Glutamatergic neuron (in vitro differentiated cells): ENCODE measurements around the gene DAZL. TPM values are rescaled to one million over a fixed set of nuclear protein-coding genes. Genes with fewer than 3 reads are reported as not detected.

Source experiments
- DNase-seq: peaks from one replicate; pipeline ENCODE4 v3.0.0; 2022
- H3K27ac Mint-ChIP-seq: one replicate; pipeline ENCODE4 v1.8.0; 2020; ENCODE audit warnings: mild to moderate bottlenecking, mixed read lengths, inconsistent platforms; ENCODE audit not compliant: unreplicated experiment
- H3K27me3 Mint-ChIP-seq: one replicate; pipeline ENCODE4 v1.8.0; 2020; ENCODE audit warnings: mild to moderate bottlenecking, moderate library complexity, mixed read lengths, inconsistent platforms; ENCODE audit not compliant: unreplicated experiment
- H3K36me3 Mint-ChIP-seq: one replicate; pipeline ENCODE4 v1.8.0; 2020; ENCODE audit warnings: mild to moderate bottlenecking, mixed read lengths, inconsistent platforms; ENCODE audit not compliant: unreplicated experiment
- H3K4me1 Mint-ChIP-seq: one replicate; pipeline ENCODE4 v1.8.0; 2020; ENCODE audit warnings: mild to moderate bottlenecking, low read depth, mixed read lengths, inconsistent platforms; ENCODE audit not compliant: unreplicated experiment
- H3K4me3 Mint-ChIP-seq: one replicate; pipeline ENCODE4 v1.8.0; 2020; ENCODE audit warnings: mild to moderate bottlenecking, mixed read lengths, inconsistent platforms; ENCODE audit not compliant: unreplicated experiment
- H3K9me3 Mint-ChIP-seq: one replicate; pipeline ENCODE4 v1.8.0; 2020; ENCODE audit warnings: mild to moderate bottlenecking, moderate library complexity, mixed read lengths, inconsistent platforms; ENCODE audit not compliant: unreplicated experiment
- total RNA-seq: library from RNA; stranded (reverse); fragmentation: NEBNext Ultra II Directional; extraction: Animal tissue kit (Norgen Biotek cat#: 25700); gene quantifications from one replicate; pipeline ENCODE4 v1.2.1, GENCODE V29; 2021; ENCODE audit not compliant: unreplicated experiment
- TF ChIP-seq, protein P1 (sequence below): fragments of 200-600 bp; sonication (generic); IDR thresholded peaks from one replicate; pipeline ENCODE4 v1.5.0; 2021; ENCODE audit not compliant: partially characterized antibody, unreplicated experiment

The DAZL gene
- total RNA-seq, 1 donor from 2014 or later = 0.51 TPM

DNA sequence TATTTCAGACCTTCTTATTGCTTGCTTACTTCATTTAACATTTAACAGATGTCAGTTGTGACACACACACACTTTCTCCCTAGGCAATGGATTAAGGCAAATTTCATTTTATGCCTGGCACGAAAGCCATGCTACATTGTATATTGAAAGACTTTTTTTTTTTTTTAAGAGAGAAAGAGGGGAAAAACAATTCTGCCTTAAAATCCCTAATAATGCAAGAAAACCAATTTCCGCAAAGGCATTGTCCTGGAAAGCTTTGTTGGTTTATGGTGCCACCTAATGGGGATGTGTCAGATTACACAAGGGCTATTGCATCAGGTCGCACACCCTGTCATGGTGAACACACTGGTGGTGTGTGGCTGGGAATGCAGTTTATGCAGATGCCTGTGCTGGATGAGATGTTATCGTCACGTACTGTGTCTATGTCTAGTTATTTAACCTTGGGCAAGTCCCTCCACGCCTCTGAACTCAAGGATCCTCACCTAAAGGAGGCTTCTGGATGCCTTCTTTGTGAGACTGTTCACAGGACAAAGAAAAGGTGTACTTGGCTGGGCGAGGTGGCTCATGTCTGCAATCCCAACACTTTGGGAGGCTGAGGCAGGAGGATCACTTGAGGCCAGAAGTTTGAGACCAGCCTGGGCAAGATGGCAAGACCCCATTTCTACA lies 54.4 kb downstream of the DAZL start:
- peak overlapping the region; percentile 56 for H3K4me3 Mint-ChIP-seq

DNA sequence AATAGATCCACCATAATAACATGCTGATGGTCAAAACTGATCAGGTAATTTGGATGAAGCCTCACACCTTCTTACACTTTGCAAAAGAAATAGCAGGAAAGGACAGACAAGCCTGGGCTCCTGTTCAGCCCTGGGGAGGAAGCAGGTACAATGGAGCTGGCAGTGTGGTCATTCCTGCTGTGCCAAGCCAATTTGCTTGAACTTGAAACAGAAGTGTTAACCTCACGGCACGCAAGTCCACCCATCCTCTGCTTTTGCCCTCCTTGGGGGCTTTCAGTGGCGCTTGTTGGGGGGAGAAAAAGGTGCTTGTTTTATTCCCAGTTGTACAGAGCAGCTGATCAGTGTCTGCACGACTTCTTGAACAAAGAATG lies 54.9 kb downstream of the DAZL start:
- peak overlapping the region; percentile 56 for H3K4me3 Mint-ChIP-seq
- H3K4me1 Mint-ChIP-seq = peaks cover 10% of the 10 kb centered on the region
- peak overlapping the region; percentile 94 for H3K27ac Mint-ChIP-seq
- peaks cover 14% of the 10 kb centered on the region for H3K36me3 Mint-ChIP-seq
- H3K9me3 Mint-ChIP-seq = peaks cover 9% of the 10 kb centered on the region
- TF ChIP-seq, protein P1, sequence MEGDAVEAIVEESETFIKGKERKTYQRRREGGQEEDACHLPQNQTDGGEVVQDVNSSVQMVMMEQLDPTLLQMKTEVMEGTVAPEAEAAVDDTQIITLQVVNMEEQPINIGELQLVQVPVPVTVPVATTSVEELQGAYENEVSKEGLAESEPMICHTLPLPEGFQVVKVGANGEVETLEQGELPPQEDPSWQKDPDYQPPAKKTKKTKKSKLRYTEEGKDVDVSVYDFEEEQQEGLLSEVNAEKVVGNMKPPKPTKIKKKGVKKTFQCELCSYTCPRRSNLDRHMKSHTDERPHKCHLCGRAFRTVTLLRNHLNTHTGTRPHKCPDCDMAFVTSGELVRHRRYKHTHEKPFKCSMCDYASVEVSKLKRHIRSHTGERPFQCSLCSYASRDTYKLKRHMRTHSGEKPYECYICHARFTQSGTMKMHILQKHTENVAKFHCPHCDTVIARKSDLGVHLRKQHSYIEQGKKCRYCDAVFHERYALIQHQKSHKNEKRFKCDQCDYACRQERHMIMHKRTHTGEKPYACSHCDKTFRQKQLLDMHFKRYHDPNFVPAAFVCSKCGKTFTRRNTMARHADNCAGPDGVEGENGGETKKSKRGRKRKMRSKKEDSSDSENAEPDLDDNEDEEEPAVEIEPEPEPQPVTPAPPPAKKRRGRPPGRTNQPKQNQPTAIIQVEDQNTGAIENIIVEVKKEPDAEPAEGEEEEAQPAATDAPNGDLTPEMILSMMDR = no peak
- DNase-seq = no peak
- H3K27me3 Mint-ChIP-seq = no peaks in the 10 kb centered on the region

More for the DNA sequence above, 54.4 kb downstream of the DAZL start:
- no peaks in the 10 kb centered on the region for H3K27me3 Mint-ChIP-seq
- H3K9me3 Mint-ChIP-seq = peaks cover 9% of the 10 kb centered on the region
- peak overlapping the region; percentile 94 for H3K27ac Mint-ChIP-seq
- TF ChIP-seq, protein P1 = peak; percentile 89
- peak; percentile 61 for DNase-seq
- peaks cover 14% of the 10 kb centered on the region for H3K36me3 Mint-ChIP-seq
- H3K4me1 Mint-ChIP-seq = peaks cover 10% of the 10 kb centered on the region

DNA sequence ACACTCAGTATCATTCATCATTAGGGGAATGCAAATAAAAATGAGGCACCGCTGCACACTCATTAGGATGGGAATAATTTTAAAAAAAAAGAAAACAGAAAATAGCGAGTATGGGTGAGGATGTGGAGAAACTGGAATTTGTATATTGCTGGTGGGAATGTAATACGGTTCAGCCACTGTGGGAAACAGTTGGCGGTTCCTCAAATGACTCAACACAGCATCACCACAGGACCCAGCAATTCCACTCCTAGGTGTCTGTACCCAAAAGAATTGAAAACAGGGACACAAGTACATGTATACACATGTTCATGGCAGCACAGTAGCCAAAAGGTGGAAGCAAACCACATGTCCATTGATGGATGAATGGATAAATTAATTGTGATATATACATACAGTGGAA lies 56.5 kb downstream of the DAZL start:
- Mint-ChIP-seq H3K4me3 (no peak overlapping the region), H3K4me1 (peaks cover 10% of the 10 kb centered on the region), H3K27me3 (no peaks in the 10 kb centered on the region), H3K36me3 (peaks cover 11% of the 10 kb centered on the region), H3K9me3 (peaks cover 9% of the 10 kb centered on the region), H3K27ac (no peak overlapping the region)
- DNase-seq = no peak
- TF ChIP-seq, protein P1 = no peak

DNA sequence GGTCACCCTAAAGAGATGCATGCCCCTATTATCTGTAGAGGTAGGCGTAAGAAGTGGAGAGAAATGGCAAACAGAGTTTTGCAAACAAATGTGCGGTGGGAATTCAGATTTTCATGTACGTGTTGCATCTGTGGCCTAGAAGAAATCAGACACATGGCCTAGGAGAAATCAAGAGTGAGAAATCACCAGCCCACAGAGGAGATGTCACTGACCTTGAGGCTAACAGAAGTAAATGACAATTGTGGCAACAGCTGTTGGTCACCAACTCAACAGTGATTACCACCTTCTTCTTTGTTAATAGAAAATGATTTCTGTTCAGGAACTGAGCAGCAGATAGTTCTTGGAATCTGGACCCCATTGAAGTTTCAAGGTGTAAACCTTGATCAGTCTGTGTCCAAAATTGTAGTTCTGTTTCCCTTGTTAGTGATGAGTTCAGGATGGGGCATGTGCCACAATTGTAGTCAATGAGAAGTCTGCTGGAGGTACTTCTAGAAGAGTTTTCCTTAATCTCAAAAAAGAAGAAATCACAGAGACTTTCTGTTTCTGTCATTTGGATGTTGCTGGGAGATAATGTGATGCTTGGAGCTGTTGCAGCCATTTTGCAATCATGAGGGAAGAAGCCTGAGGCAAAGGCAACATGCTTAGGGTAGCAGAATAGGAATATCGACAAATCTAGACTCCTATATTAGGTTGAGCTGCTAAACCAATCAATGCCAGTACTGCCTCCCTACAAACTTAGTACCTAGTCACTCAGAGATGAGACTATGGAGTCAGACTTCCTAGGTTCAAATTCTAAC lies 57.5 kb downstream of the DAZL start:
- Mint-ChIP-seq H3K4me1 (peaks cover 10% of the 10 kb centered on the region), H3K36me3 (peaks cover 8% of the 10 kb centered on the region), H3K9me3 (peaks cover 9% of the 10 kb centered on the region), H3K27me3 (no peaks in the 10 kb centered on the region), H3K4me3 (no peak overlapping the region), H3K27ac (no peak overlapping the region)
- TF ChIP-seq, protein P1 = no peak
- DNase-seq = no peak
